Fibroblast of skin of right biceps (primary cell): ENCODE results near the gene TET3.

Source experiments
- DNase-seq: peaks from one replicate; pipeline ENCODE4 v3.0.0-alpha.2; 2013

The TET3 gene

GRCh38 chr2:73965053-73965452 is 19.7 kb upstream of the TET3 start:
- DNase-seq, result no peak

GRCh38 chr2:73968357-73968937 is 16.3 kb upstream of the TET3 start:
- DNase-seq, result no peak

GRCh38 chr2:73969356-73969755 is 15.4 kb upstream of the TET3 start:
- no peak for DNase-seq

- no peak for DNase-seq
These were observed 14.4 kb upstream of the TET3 start for GRCh38 chr2:73970141-73970803.

- DNase-seq, result no peak
These were observed 13.7 kb upstream of the TET3 start for GRCh38 chr2:73970850-73971471.

GRCh38 chr2:73971722-73972121 is 13.0 kb upstream of the TET3 start:
- DNase-seq, result no peak

- no peak for DNase-seq
These were observed 11.9 kb upstream of the TET3 start for GRCh38 chr2:73972846-73973245.

GRCh38 chr2:73975731-73976130 is 9.0 kb upstream of the TET3 start:
- no peak for DNase-seq

- no peak for DNase-seq
These were observed 7.9 kb upstream of the TET3 start for GRCh38 chr2:73976803-73977202.

- DNase-seq, result no peak
These were observed 7.2 kb upstream of the TET3 start for GRCh38 chr2:73977466-73977865.

GRCh38 chr2:73979021-73979420 is 5.7 kb upstream of the TET3 start:
- DNase-seq, result no peak

- DNase-seq, result peak; percentile 80
These were observed 5.0 kb upstream of the TET3 start for GRCh38 chr2:73979686-73980085.

- DNase-seq, result no peak
These were observed 4.1 kb upstream of the TET3 start for GRCh38 chr2:73980566-73980965.

GRCh38 chr2:73981081-73982001 is 3.4 kb upstream of the TET3 start:
- no peak for DNase-seq

- DNase-seq, result no peak
These were observed 2.5 kb upstream of the TET3 start for GRCh38 chr2:73982140-73982617.

- DNase-seq, result no peak
These were observed 1.1 kb upstream of the TET3 start for GRCh38 chr2:73983322-73984202.

GRCh38 chr2:73984922-73985307 is 205 bp downstream of the TET3 start:
- DNase-seq, result no peak

GRCh38 chr2:73985308-73986084 is 786 bp downstream of the TET3 start:
- DNase-seq, result no peak

- DNase-seq, result no peak
These were observed 1.5 kb downstream of the TET3 start for GRCh38 chr2:73986085-73986681.

- DNase-seq, result no peak
These were observed 2.6 kb downstream of the TET3 start for GRCh38 chr2:73987109-73987947.
